CD8-positive, alpha-beta memory T cell (primary cell): Measurements from ENCODE around the gene EPS8L1. TPM values are rescaled to one million over a fixed set of nuclear protein-coding genes. Genes with fewer than 3 reads are reported as not detected.

ENCODE experiments used
- CTCF ChIA-PET: fragments of 350-600 bp; sonication (Branson Sonifier 250); formaldehyde crosslinking; loops from one replicate; lab custom pipeline; 2021; ENCODE audit warnings: antibody characterized with exemption; lab: Charles Lee
- POLR2A ChIA-PET: fragments of 350-600 bp; sonication (Branson Sonifier 250); formaldehyde crosslinking; loops from one replicate; lab custom pipeline; 2021; ENCODE audit warnings: antibody characterized with exemption; lab: Charles Lee
- DNase-seq, 5 donors: peaks; one replicate each; pipeline versions ENCODE4 v3.0.0 to v3.0.0-alpha.2; 2020 to 2022; ENCODE audit warnings: mixed read lengths in 1 of 5
- H3K27ac ChIP-seq: one replicate; pipeline ENCODE4 v1.7.0; 2013; ENCODE audit warnings: low read depth, mild to moderate bottlenecking, low read length, moderate library complexity
- H3K27me3 ChIP-seq: 2 replicates; pipeline ENCODE4 v1.7.0; 2013; ENCODE audit warnings: low read length, mild to moderate bottlenecking; ENCODE audit not compliant: insufficient read depth, poor library complexity, severe bottlenecking
- H3K36me3 ChIP-seq: 2 replicates; pipeline ENCODE4 v1.7.0; 2013; ENCODE audit warnings: mild to moderate bottlenecking, low read length, moderate library complexity; ENCODE audit not compliant: insufficient read depth
- H3K4me1 ChIP-seq: 2 replicates; pipeline ENCODE4 v1.7.0; 2013; ENCODE audit warnings: mild to moderate bottlenecking, low read length, moderate library complexity; ENCODE audit not compliant: insufficient read depth
- H3K4me3 ChIP-seq: 2 replicates; pipeline ENCODE4 v1.7.0; 2013; ENCODE audit warnings: mild to moderate bottlenecking, low read length
- H3K9me3 ChIP-seq: 2 replicates; pipeline ENCODE4 v1.7.0; 2013; ENCODE audit warnings: mild to moderate bottlenecking, low read length
- H3K27ac Mint-ChIP-seq, 8 donors: one replicate each; pipeline ENCODE4 v1.8.0; 2020 to 2021; ENCODE audit warnings: mixed read lengths in 8 of 8, mild to moderate bottlenecking in 6 of 8, inconsistent platforms in 3 of 8, moderate library complexity in 3 of 8
- H3K27me3 Mint-ChIP-seq, 2 donors: one replicate each; pipeline ENCODE4 v1.8.0; 2020 to 2021; ENCODE audit warnings: mixed read lengths in 2 of 2, mild to moderate bottlenecking in 1 of 2, moderate library complexity in 1 of 2
- H3K36me3 Mint-ChIP-seq, 3 donors: one replicate each; pipeline ENCODE4 v1.8.0; 2020 to 2021; ENCODE audit warnings: mixed read lengths in 3 of 3, inconsistent platforms in 1 of 3, mild to moderate bottlenecking in 1 of 3
- H3K4me1 Mint-ChIP-seq, 3 donors: one replicate each; pipeline ENCODE4 v1.8.0; 2020 to 2021; ENCODE audit warnings: mixed read lengths in 3 of 3, inconsistent platforms in 1 of 3, mild to moderate bottlenecking in 1 of 3
- H3K4me3 Mint-ChIP-seq, 7 donors: one replicate each; pipeline ENCODE4 v1.8.0; 2020 to 2021; ENCODE audit warnings: mixed read lengths in 7 of 7, mild to moderate bottlenecking in 6 of 7, moderate library complexity in 4 of 7, inconsistent platforms in 2 of 7
- H3K9me3 Mint-ChIP-seq, 5 donors: one replicate each; pipeline ENCODE4 v1.8.0; 2020 to 2022; ENCODE audit warnings: mixed read lengths in 5 of 5, mild to moderate bottlenecking in 3 of 5, moderate library complexity in 2 of 5, inconsistent platforms in 1 of 5
- polyA plus RNA-seq: library from polyadenylated mRNA; unstranded; fragments of 300-500 nt; fragmentation: Illumina TruSeq; gene quantifications from one replicate; pipeline ENCODE4 v1.2.3, GENCODE V29; 2021
- total RNA-seq, 2 experiments: library from RNA; stranded (reverse); gene quantifications; one replicate each; pipeline ENCODE4 v1.2.3, GENCODE V29; 2021

EPS8L1 gene
- total and polyA plus RNA-seq, 3 experiments from 2014 or later: 0.27 to 0.74 (median 0.28) TPM

- Mint-ChIP-seq H3K27ac (no peak overlapping the region), H3K36me3 (no peaks in the 10 kb centered on the region), H3K27me3 (peaks cover 61 to 64% of the 10 kb centered on the region in 2 donors), H3K9me3 (peaks cover 0 to 8% (median 2%) of the 10 kb centered on the region in 5 donors), H3K4me1 (peaks cover 8 to 16% (median 11%) of the 10 kb centered on the region in 3 donors), H3K4me3 (no peak overlapping the region)
- no peak for DNase-seq
- ChIA-PET CTCF (interaction anchor here (1.8 kb wide), 1 partner anchor 21 kb away, joined by 9 read pairs; no protein-coding TSS in a partner anchor), POLR2A (no interaction called here)
- Histone ChIP-seq H3K4me3 (no peak overlapping the region), H3K9me3 (no peaks in the 10 kb centered on the region), H3K27me3 (peaks cover 18% of the 10 kb centered on the region), H3K36me3 (no peaks in the 10 kb centered on the region), H3K4me1 (peaks cover 16% of the 10 kb centered on the region), H3K27ac (no peak overlapping the region)
These were observed 7.8 kb upstream of the EPS8L1 start for GRCh38 chr19:55067869-55068268.

GRCh38 chr19:55068950-55069864, 6.5 kb upstream of the EPS8L1 start:
- Mint-ChIP-seq H3K9me3 (peaks cover 0 to 17% (median 5%) of the 10 kb centered on the region in 5 donors), H3K27ac (peak overlapping the region in 5 of 8 donors; percentile 6 to 87 (median 75)), H3K36me3 (no peaks in the 10 kb centered on the region), H3K4me1 (peaks cover 8 to 9% (median 8%) of the 10 kb centered on the region in 3 donors), H3K27me3 (peaks cover 66 to 73% of the 10 kb centered on the region in 2 donors), H3K4me3 (peak overlapping the region in 5 of 7 donors; percentile 55 to 76 (median 64))
- Histone ChIP-seq H3K4me1 (peaks cover 9% of the 10 kb centered on the region), H3K9me3 (no peaks in the 10 kb centered on the region), H3K4me3 (peak overlapping the region; percentile 4), H3K27me3 (peaks cover 18% of the 10 kb centered on the region), H3K27ac (peak overlapping the region; percentile 16), H3K36me3 (no peaks in the 10 kb centered on the region)
- ChIA-PET CTCF (interaction anchor here (1.0 to 1.8 kb wide), 2 partner anchors 19 to 20 kb away, joined by 3 to 9 read pairs; no protein-coding TSS in a partner anchor), POLR2A (no interaction called here)
- DNase-seq: no peak

DNA sequence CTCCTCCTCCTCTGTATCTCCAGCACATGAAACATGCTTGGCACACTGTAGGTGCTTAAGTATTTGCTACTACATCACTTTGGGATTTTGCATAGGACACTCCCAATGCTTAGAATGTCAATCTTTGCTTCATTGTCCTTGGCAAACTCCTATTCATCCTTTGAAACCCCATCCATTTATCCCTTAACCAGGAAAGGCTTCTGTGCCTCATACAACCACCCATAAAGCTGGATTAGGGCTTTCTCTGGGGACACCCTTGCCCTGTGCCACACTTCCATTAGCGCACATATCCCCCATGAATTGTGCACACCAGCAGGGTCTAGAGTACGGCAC, 5.8 kb upstream of the EPS8L1 start:
- ChIA-PET CTCF (interaction anchor here (1.0 kb wide), 1 partner anchor 18 kb away, joined by 3 read pairs; no protein-coding TSS in a partner anchor), POLR2A (no interaction called here)
- peaks cover 69 to 76% of the 10 kb centered on the region in 2 donors for H3K27me3 Mint-ChIP-seq
- Histone ChIP-seq H3K36me3 (no peaks in the 10 kb centered on the region), H3K9me3 (no peaks in the 10 kb centered on the region), H3K27me3 (peaks cover 18% of the 10 kb centered on the region), H3K27ac (no peak overlapping the region), H3K4me1 (peaks cover 9% of the 10 kb centered on the region), H3K4me3 (peak overlapping the region; percentile 4)
- H3K9me3 Mint-ChIP-seq: peaks cover 0 to 20% (median 5%) of the 10 kb centered on the region in 5 donors
- DNase-seq: no peak
- peak overlapping the region in 3 of 8 donors; percentile 6 to 75 (median 64) for H3K27ac Mint-ChIP-seq
- peaks cover 8 to 9% (median 8%) of the 10 kb centered on the region in 3 donors for H3K4me1 Mint-ChIP-seq
- no peaks in the 10 kb centered on the region for H3K36me3 Mint-ChIP-seq
- H3K4me3 Mint-ChIP-seq: peak overlapping the region in 3 of 7 donors; percentile 55 to 73 (median 58)

DNA sequence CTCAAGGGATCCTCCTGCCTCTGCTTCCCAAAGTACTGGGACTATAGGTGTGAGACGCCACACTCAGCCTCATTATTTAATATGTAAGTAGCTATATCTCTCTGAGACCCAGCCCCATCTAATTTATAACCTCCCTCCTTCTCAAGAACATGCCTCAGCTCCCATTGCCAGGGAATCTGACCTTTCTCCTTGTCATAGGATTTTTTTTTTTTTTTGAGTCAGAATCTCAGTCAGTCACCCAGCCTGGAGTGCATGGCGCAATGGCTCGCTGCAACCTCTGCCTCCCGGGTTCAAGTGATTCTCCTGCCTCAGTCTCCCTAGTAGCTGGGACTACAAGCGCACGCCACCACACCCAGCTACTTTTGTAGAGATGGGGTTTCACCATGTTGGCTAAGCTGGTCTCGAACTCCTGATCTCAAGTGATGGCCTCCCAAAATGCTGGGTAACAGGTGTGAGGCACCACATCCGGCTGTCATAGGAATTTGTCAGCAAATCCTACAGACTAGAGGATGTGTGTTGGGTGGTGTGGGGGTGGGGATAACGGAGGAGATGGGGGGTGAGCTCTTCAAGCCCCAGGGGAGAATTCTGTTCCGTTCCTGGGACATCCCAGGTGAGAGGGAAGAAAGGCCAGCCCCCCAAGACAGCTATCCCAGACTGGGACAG, 5.1 kb upstream of the EPS8L1 start:
- Histone ChIP-seq H3K4me1 (peaks cover 9% of the 10 kb centered on the region), H3K27me3 (peaks cover 23% of the 10 kb centered on the region), H3K9me3 (no peaks in the 10 kb centered on the region), H3K36me3 (no peaks in the 10 kb centered on the region), H3K27ac (no peak overlapping the region), H3K4me3 (no peak overlapping the region)
- H3K4me1 Mint-ChIP-seq: peaks cover 8 to 9% (median 8%) of the 10 kb centered on the region in 3 donors
- H3K9me3 Mint-ChIP-seq: peaks cover 0 to 20% (median 5%) of the 10 kb centered on the region in 5 donors
- POLR2A ChIA-PET: no interaction called here
- CTCF ChIA-PET: interaction anchor here (1.5 kb wide), 1 partner anchor 18 kb away, joined by 3 read pairs; no protein-coding TSS in a partner anchor
- H3K4me3 Mint-ChIP-seq: no peak overlapping the region
- H3K27ac Mint-ChIP-seq: peak overlapping the region in 1 of 8 donors; percentile 22
- no peaks in the 10 kb centered on the region for H3K36me3 Mint-ChIP-seq
- DNase-seq: no peak
- peaks cover 70 to 80% of the 10 kb centered on the region in 2 donors for H3K27me3 Mint-ChIP-seq

DNA sequence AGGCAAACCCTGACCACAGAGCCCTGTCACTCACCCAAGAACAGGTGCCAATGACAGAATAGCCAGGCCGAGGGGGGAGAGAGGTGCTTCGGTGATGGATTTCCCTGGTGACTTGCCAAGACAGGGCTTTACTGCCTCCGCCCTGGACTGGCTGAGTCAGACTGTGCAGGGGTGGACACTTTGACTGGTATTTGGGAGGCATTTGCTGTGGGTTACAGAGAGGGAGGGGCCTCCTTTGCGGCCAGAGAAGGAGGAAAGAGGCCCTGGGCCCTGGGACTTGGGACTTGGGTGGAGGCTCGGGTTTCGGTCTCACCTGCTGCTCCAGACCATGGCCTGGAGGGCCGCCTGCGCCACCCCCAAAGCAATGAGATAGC, 4.6 kb upstream of the EPS8L1 start:
- POLR2A ChIA-PET: no interaction called here
- Histone ChIP-seq H3K36me3 (no peaks in the 10 kb centered on the region), H3K27me3 (peaks cover 23% of the 10 kb centered on the region), H3K9me3 (no peaks in the 10 kb centered on the region), H3K4me3 (no peak overlapping the region), H3K4me1 (peaks cover 9% of the 10 kb centered on the region), H3K27ac (no peak overlapping the region)
- Mint-ChIP-seq H3K36me3 (no peaks in the 10 kb centered on the region), H3K27ac (no peak overlapping the region), H3K4me1 (peaks cover 8 to 9% (median 8%) of the 10 kb centered on the region in 3 donors), H3K4me3 (no peak overlapping the region), H3K27me3 (peaks cover 69 to 76% of the 10 kb centered on the region in 2 donors), H3K9me3 (peaks cover 0 to 20% (median 5%) of the 10 kb centered on the region in 5 donors)
- CTCF ChIA-PET: interaction anchor here (1.5 kb wide), 1 partner anchor 17 kb away, joined by 3 read pairs; no protein-coding TSS in a partner anchor
- no peak for DNase-seq

- no peaks in the 10 kb centered on the region for H3K9me3 ChIP-seq
- ChIA-PET POLR2A (no interaction called here), CTCF (interaction anchor here (1.5 kb wide), 1 partner anchor 16 kb away, joined by 3 read pairs; no protein-coding TSS in a partner anchor)
- Mint-ChIP-seq H3K27ac (peak overlapping the region in 1 of 8 donors; percentile 57), H3K27me3 (peaks cover 70 to 75% of the 10 kb centered on the region in 2 donors), H3K4me3 (no peak overlapping the region), H3K4me1 (peaks cover 8 to 9% (median 8%) of the 10 kb centered on the region in 3 donors), H3K9me3 (peaks cover 0 to 20% (median 5%) of the 10 kb centered on the region in 5 donors), H3K36me3 (no peaks in the 10 kb centered on the region)
- H3K27ac ChIP-seq: no peak overlapping the region
- no peak for DNase-seq
- H3K27me3 ChIP-seq: peaks cover 23% of the 10 kb centered on the region
- no peak overlapping the region for H3K4me3 ChIP-seq
- no peaks in the 10 kb centered on the region for H3K36me3 ChIP-seq
- peaks cover 9% of the 10 kb centered on the region for H3K4me1 ChIP-seq
These were observed 3.8 kb upstream of the EPS8L1 start for GRCh38 chr19:55071913-55072312.

GRCh38 chr19:55076321-55076720, 652 bp downstream of the EPS8L1 start:
- H3K4me1 ChIP-seq: peaks cover 17% of the 10 kb centered on the region
- Mint-ChIP-seq H3K9me3 (peaks cover 0 to 16% (median 5%) of the 10 kb centered on the region in 5 donors), H3K27me3 (peaks cover 52 to 66% of the 10 kb centered on the region in 2 donors), H3K36me3 (no peaks in the 10 kb centered on the region), H3K27ac (no peak overlapping the region), H3K4me3 (peak overlapping the region in 1 of 7 donors; percentile 18), H3K4me1 (peaks cover 11 to 20% (median 15%) of the 10 kb centered on the region in 3 donors)
- DNase-seq: peak in 1 of 5 donors; percentile 19
- CTCF ChIA-PET: no interaction called here
- no peak overlapping the region for H3K27ac ChIP-seq
- H3K36me3 ChIP-seq: no peaks in the 10 kb centered on the region
- no peaks in the 10 kb centered on the region for H3K9me3 ChIP-seq
- no peak overlapping the region for H3K4me3 ChIP-seq
- POLR2A ChIA-PET: no interaction called here
- peaks cover 5% of the 10 kb centered on the region for H3K27me3 ChIP-seq
